ENCODE measurements around the gene PPIL1. TPM values are rescaled to one million over a fixed set of nuclear protein-coding genes. Genes with fewer than 3 reads are reported as not detected.

The PPIL1 gene
- total and polyA plus RNA-seq, 10 of the 15 experiments (the other 5 are each of a cell fraction or from before 2014, with no cell fraction given), result 39.5 to 95.8 (median 70.5) TPM

GRCh38 chr6:36830577-36830976 lies 44.0 kb downstream of the PPIL1 start:
- intact Hi-C loops (cut with micrococcal nuclease; ENCODE audit: unreplicated experiment) (no loop called here), in situ Hi-C loops (cut with MboI) (no loop called here)
- POLR2A ChIA-PET, result no interaction called here
- Histone ChIP-seq H3K27me3 (replicated peaks in 1 of 2; ENCODE audit: control insufficient read depth in 2 of 2, insufficient read depth in 2 of 2, low read length in 1 of 2) (no peaks in the 10 kb centered on the region), H3K4me2 (ENCODE audit: control insufficient read depth, insufficient read depth) (no peak overlapping the region), H3K9me3 (replicated peaks; ENCODE audit: control insufficient read depth, insufficient read depth, low read length) (no peaks in the 10 kb centered on the region; the same call in 2 of the 3 replicates), H4K20me1 (ENCODE audit: control insufficient read depth, insufficient read depth) (no peaks in the 10 kb centered on the region), H3K4me1 (ENCODE audit: control insufficient read depth, insufficient read depth, low read length) (no peaks in the 10 kb centered on the region), H3K27ac (ENCODE audit: control insufficient read depth, insufficient read depth) (no peak overlapping the region), H2AFZ (ENCODE audit: control insufficient read depth, low read depth, low read length) (no peak overlapping the region), H3K79me2 (ENCODE audit: control insufficient read depth, insufficient read depth, low read length) (no peaks in the 10 kb centered on the region), H3K36me3 (ENCODE audit: control insufficient read depth in 2 of 2, insufficient read depth in 2 of 2, low read length in 1 of 2) (no peaks in the 10 kb centered on the region), H3K4me3 (no peak overlapping the region), H3K9ac (ENCODE audit: control insufficient read depth, insufficient read depth, low read length) (no peak overlapping the region)
- CTCF ChIA-PET, result interaction anchor here (0.7 kb wide), 1 partner anchor 1531 kb away, joined by 3 read pairs; no protein-coding TSS in a partner anchor
- 26% methylated on average over 2 of the region's 2 CpGs for WGBS (ENCODE audit: insufficient coverage, insufficient replicate concordance, low lambda C conversion rate, missing lambda C conversion rate)
- no peak for TF ChIP-seq EZH2 (IDR thresholded peaks at IDR 0.05; ENCODE audit: borderline replicate concordance, control insufficient read depth, low read depth, low read length)
- no peak for TF ChIP-seq FOXK2 (IDR thresholded peaks at IDR 0.05)
- TF ChIP-seq MXI1 (IDR thresholded peaks at IDR 0.05; ENCODE audit: low read depth, low read length), result no peak
- TF ChIP-seq SMAD1 (IDR thresholded peaks at IDR 0.05; ENCODE audit: low read depth, partially characterized antibody), result no peak
- no peak for TF ChIP-seq JUND (IDR thresholded peaks at IDR 0.05; ENCODE audit: low read depth, low read length)
- no peak for TF ChIP-seq CREM (IDR thresholded peaks at IDR 0.05; ENCODE audit: low read depth)
- no peak for TF ChIP-seq BRCA1 (IDR thresholded peaks at IDR 0.05; ENCODE audit: low read depth, low read length)
- TF ChIP-seq POLR2AphosphoS2 (IDR thresholded peaks at IDR 0.05; ENCODE audit: low read depth, low read length), result no peak
- no peak for TF ChIP-seq IRF4 (IDR thresholded peaks at IDR 0.05; ENCODE audit: low read depth, low read length)
- no peak for TF ChIP-seq ESRRA (IDR thresholded peaks at IDR 0.05; ENCODE audit: low read length)
- TF ChIP-seq PAX8 (IDR thresholded peaks at IDR 0.05), result no peak
- TF ChIP-seq HDGF (IDR thresholded peaks at IDR 0.05), result no peak
- TF ChIP-seq SIN3A (IDR thresholded peaks at IDR 0.05; ENCODE audit: low read depth, low read length), result no peak
- TF ChIP-seq, protein P1, sequence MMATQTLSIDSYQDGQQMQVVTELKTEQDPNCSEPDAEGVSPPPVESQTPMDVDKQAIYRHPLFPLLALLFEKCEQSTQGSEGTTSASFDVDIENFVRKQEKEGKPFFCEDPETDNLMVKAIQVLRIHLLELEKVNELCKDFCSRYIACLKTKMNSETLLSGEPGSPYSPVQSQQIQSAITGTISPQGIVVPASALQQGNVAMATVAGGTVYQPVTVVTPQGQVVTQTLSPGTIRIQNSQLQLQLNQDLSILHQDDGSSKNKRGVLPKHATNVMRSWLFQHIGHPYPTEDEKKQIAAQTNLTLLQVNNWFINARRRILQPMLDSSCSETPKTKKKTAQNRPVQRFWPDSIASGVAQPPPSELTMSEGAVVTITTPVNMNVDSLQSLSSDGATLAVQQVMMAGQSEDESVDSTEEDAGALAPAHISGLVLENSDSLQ (IDR thresholded peaks at IDR 0.05), result no peak
- TF ChIP-seq NR2C2 (IDR thresholded peaks at IDR 0.05; ENCODE audit: borderline replicate concordance, control insufficient read depth, insufficient read length, low read depth), result no peak
- no peak for TF ChIP-seq SIX5 (IDR thresholded peaks at IDR 0.05; ENCODE audit: low read depth, low read length, severe bottlenecking)
- no peak for TF ChIP-seq RELB (IDR thresholded peaks at IDR 0.05; ENCODE audit: low read depth)
- TF ChIP-seq CTCF (IDR thresholded peaks at IDR 0.05 in 2 of 3, conservative IDR thresholded peaks at IDR 0.05 in 1 of 3; ENCODE audit: control insufficient read depth in 2 of 3, extremely low read depth in 1 of 3, insufficient read depth in 1 of 3, low read depth in 3 of 3, low read length in 3 of 3), result no peak
- no peak for TF ChIP-seq NFXL1 (IDR thresholded peaks at IDR 0.05; ENCODE audit: borderline replicate concordance)
- no peak for FAIRE-seq
- SMC1A ChIA-PET (ENCODE audit: uncharacterized antibody, unreplicated experiment), result no interaction called here
- no TSS peak for BruUV-seq (replicated peaks)
- DNase-seq (ENCODE audit: low read depth, low spot score), result no peak
- RAD21 ChIA-PET (ENCODE audit: unreplicated experiment), result no interaction called here
- ATAC-seq, result no peak

Measured in GM12878 (cell line).